HG02938 (cell line): ENCODE data around the gene KCNMB2.
"Not testable (repeated sequence)": the region's sequence is repeated elsewhere in the genome, so short reads cannot be mapped to it uniquely, and the experiment has no call there.

Experiments used
- ATAC-seq: cut with Tn5 transposase; IDR thresholded peaks from one replicate; pipeline ENCODE4 v1.9.1; 2021; ENCODE audit warnings: mild to moderate bottlenecking, moderate library complexity; ENCODE audit not compliant: unreplicated experiment

The KCNMB2 gene

DNA sequence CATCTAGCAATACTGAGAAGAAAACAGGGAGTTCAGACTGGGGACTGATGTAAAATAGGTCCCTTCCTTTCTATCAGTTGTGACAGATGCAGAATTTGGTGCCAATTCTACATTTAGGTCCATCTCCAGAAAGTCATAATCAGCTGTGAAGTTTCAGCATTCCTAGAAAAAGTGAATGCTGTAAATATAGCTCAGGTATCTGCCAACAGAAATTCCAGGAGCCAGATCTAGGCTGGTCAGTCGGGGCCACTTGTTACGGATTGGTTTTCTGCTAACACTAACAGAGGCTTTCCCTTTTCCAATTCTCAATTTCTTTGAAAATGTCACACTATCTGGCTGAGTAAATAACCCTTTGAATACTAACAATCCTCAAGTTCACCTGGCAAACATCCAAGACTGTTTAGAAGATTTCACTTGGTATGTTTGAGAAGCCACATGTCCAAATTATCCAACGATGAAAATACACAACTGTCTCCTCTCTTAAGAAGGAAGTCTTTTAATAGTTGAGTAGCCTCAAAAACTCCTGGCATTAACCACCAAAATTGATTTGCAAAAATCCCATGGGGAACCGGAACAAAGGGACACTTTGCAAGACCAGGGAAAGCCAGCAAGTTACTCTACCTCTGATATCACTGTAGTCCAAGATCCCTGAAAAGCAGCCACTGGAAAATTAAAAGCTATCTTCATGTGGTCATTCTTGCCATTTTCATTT lies 313.1 kb downstream of the KCNMB2 start:
- ATAC-seq = no peak

DNA sequence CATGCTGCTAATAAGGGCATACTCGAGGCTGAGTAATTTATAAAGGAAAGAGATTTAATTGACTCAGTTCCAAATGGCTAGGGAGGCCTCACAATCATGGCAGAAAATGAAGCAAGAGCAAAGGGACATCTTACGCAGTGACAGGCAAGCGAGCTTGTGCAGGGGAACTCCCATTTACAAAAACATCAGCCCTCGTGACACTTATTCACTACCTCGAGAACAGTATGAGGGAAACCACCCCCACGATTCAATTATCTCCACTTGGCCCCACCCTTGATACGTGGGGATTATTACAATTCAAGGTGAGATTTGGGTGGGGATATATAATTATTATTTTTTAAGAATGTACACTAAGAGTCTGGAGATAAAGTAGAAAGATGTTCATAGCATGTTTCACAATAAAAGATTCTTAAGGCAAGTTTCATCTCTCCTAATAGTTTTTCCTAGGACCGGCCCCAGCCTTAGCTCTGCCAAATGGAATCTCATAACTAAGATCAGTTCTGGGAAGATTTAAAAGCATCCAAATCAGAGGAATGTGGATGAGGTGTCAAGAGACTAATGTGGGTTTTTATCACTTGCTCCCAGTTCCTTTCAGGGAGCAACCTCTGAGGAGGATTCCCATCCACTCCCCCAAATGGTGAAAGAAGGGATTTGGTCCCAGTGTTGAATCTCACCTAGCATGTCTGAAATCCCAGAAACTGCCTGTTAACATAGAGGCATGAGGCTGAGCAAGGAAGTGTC lies 314.4 kb downstream of the KCNMB2 start:
- no peak for ATAC-seq

DNA sequence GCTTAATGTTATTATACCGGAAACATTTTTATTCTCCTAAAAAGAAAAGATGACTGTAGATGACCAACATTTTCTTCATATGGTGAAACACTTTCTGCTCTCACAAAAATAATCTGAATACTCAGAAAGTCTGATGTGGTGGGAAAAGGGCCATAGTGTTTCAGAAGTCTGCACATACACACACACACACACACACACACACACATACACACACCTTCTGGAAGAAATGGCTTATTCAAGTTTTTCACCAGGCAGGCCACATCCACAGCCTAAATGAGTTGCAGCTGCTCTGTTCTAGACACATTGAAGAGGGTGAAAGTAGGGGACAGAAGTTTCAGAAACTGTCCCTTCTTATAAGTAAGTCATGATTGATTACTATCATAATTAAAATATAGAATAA lies 315.3 kb downstream of the KCNMB2 start:
- no peak for ATAC-seq

DNA sequence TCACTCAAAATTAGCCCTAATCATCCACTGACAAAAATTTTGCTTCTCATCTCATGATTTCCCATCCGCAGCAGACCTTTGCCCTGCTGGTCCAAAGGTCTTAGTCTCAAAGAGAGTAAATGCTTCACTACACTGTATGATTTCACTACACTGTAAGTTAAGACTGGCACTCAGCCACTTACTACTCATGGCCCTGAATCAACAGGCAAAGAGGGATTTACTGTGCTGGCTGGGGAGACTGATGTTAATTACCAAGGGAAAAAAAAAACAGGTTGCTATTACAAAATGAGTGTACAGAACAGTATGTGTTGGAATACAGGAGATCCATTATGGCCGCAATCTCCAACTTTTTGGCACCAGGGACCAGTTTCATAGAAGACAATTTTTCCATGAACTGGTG lies 320.6 kb downstream of the KCNMB2 start:
- ATAC-seq = no peak

DNA sequence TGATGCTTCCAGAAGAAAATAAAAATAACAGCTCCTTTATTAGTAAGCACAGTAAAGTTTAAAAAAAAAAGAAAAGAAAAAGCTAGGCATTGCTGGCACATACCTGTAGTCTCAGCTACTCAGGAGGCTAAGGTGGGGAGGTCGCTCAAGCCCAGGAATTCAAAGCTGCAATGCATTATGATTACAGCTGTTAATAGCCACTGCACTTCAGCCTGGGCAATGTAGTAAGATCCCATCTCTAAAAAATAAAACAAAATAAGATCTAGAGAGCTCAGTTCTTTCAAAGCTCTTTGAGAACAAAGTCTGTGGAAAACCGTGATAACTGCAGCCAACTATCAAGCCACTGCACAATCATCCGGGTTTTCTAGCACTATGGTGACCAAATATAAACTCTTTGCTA lies 323.1 kb downstream of the KCNMB2 start:
- no peak for ATAC-seq

DNA sequence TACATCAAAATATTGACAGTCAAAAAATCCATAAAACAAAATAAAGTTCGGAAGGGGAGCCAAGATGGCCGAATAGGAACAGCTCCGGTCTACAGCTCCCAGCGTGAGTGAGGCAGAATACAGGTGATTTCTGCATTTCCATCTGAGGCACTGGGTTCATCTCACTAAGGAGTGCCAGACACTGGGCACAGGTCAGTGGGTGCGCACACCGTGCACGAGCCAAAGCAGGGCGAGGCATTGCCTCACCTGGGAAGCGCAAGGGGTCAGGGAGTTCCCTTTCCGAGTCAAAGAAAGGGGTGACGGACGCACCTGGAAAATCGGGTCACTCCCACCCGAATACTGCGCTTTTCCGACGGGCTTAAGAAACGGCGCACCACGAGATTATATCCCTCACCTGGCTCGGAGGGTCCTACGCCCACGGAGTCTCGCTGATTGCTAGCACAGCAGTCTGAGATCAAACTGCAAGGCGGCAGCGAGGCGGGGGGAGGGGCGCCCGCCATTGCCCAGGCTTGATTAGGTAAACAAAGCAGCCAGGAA lies 323.7 kb downstream of the KCNMB2 start:
- ATAC-seq = not testable (repeated sequence)

DNA sequence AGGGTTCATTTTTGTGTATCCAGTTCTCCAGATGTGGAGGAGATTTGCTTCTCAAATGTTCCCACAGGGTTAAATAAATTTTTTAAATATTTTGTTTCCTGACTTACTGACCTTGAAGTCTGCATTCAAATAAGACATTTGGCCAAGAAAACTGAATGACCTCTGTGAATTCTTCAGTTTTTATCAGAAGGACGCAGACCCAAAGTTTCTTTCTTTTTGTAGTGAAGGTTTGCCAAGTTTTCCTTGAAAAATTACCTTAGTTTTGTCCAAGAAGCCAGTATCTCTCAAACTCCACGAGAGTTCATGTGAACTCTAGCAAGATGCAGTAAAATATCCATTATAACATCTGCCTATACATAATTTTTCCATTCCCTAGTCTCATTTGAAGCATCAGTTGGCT lies 332.4 kb downstream of the KCNMB2 start:
- ATAC-seq = no peak

DNA sequence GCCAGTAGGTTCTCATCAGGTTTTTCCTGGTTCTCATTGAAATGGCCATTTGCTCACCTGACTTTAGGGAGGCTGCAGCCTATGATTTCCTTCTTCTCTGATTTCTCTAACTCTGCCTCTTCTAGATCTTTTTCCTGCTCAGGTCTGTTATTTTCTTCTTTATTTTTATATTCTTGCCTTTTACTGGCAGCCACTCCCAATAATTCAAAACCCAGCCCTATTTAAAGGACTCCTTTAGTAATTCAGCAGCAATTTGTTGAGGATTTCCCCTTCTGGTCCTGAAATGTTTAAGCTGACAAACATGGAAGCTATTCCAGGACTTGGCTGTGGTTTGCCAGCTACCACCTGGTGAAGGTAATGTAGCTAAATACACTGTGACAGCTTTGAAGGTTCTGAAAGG lies 333.8 kb downstream of the KCNMB2 start:
- no peak for ATAC-seq

DNA sequence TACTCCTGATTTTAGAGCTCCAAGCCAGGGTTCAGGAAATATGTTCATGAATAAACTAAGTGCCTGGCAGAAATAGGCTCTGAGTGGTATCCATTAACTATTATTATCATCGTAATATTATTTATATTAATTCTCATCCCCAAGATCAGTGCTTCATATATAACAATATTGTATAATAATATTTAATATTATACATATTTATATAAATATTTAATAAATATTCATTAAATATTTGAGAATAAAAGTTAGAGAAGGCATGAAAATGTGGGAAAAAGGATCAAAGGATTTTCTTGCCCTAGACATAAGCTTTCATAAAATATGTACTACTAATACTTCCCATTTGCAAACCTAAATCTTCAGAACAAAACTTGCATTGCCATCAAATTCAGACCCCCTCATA lies 338.9 kb downstream of the KCNMB2 start:
- ATAC-seq = no peak

DNA sequence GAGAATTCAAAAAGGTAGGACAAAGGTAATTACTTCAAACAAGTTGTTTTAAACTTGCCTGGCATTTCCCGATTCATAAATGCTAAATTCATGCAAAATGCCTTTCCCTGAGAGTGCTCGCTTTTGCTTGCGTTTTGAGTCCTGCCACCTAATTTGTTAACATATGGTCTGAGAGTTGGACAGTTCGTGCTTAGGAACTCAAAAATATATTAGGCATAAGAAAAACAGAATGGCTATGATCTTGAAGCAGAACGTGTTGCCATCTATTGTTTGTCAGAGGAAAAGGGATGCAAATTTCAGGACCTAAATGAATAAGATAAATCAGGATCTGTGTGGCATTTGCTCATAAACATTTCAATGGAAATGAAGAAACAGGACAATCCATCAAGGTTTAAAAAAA lies 339.6 kb downstream of the KCNMB2 start:
- no peak for ATAC-seq

DNA sequence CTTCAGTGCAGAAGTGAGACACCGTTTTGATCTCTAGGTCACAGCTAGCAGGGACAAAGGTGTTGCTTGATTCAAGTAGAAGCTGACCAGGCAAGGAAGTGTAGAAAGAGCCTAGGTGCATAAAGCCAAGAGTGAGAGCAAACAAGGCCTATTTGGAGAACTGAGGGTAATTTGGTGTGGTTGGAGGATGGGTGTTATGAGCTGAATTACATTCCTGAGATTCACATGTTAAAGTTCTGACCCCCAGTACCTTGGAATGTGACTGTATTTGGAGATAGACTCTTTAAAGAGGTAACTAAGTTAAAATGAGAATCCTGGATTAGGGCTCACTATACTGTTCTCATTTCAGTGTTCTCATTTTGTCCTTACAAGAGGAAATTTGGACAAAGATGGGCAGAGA lies 344.0 kb downstream of the KCNMB2 start:
- no peak for ATAC-seq
